ENCODE measurements around the gene NBEA.
A peak's percentile ranks its signal among the peaks of the same experiment; 100 is the strongest.

The NBEA gene

DNA sequence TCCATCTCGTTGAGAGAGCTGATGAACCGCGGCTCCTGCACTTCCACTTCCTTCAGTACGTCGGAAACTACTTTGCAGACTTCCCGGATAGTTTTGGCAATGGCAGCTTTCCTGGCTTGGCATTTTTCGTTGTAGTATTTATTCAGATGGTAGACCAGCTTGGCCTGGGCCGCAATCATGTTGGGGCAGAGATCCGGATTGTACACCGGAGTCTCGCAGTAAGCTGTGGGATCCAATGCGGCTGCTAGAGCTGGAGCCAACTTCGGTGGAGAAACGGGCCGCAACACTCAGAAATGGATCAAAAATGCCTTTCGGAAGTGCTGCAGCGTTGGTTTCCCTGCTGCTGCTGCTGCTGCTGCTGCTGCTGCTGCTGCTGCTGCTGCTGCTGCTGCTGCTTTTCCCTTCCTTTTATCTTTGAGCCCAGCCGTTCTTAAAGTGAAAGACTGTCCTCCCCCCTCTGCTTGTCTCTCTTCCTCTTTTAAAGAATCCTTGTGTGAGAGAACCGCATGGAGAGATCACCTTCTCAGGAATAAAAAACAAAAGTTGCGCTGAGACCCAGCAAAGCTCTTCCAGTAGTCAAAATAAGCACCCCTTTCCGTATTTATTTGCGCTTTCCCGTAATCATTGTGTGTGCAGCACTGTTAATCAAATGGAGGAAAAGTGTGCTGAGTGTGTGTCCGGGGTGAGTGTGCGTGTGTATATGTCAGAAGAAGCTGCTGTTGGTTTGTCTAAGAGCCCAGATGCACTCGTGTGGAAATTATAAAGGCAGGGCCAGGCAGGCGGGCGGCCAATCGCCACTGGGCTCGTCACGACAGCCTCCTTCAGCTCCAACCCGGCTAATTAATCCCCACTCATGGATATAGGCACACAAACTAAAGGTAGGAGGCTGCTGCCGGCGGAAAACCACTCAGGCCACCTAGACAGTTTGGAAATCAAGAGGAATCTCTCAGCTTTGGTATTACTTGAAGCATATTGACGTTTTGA is 534.2 kb downstream of the NBEA start, which contains the start of gene MAB21L1:
Gene MAB21L1, minus strand, starts transcription at position 730 of the 984 bp plus-strand sequence. Its CDS starts 551 bp downstream, at position 179.
- no peak for DNase-seq (ENCODE audit: low read depth)

DNA sequence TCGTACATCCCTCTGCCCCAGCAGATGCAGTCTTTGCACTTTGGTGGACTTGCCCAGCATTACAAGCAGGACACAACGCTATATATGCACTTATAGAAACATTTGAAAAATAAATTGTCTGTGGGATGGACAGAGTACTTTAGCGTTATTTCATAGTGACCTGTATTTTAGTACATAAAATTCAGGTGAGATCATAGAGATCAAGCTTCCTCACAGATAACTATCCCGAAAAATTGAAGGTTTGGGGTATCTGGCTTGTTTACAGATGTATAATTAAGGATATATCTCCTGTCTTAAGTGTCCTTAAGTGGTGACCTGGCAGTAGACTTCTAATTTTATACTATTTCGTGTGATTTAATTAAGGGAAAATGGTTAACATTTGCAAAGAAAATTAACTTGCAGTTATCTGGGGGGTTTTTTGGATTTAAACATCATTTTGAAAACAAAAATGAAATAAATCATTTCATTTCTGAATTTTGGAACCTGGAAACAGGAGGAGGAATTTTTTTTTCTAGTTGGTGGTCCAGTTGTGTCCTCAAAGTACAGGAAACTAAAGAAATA is 535.4 kb downstream of the NBEA start:
- DNase-seq (ENCODE audit: low read depth), result no peak

DNA sequence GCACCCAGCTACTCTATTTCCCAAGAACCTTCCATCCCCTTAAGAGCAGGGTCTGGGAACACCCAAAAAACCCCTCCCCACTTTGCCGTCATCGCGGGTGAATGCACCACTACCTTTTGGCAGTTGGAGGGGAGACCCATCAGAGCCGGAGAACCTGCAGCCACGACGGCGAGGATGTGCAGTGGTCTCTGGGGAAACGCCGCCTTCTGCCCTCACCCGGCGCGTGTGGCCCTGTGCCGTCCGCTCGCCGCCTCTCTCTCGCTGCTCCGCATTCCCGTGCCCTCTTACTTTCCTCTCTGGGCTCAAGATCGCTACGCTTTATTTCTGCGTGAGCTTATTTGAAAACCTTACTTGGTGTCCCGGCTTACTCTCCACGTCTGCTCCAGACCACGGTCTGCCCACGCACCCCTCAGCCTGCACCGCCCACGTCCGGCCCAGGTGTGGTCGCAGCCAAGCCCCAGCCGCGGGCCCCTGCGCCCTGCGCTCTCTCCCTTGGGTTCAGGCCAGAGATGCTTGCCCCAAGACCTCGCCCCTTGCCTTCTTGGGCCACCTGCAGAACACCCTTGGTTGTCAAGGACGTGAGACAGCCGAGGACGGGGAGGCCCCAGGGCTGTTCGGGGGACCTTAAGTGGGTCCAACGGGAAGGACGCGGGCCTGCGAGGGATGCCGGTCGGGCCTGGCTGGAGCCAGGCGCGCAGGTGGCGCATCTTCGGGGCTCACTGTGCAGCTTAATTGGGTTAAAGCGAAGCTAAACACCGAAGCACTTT is 536.4 kb downstream of the NBEA start:
- DNase-seq (ENCODE audit: low read depth), result no peak

GRCh38 chr13:35479038-35479492 is 537.0 kb downstream of the NBEA start:
- no peak for DNase-seq (ENCODE audit: low read depth)

GRCh38 chr13:35479706-35480105 is 537.6 kb downstream of the NBEA start:
- no peak for DNase-seq (ENCODE audit: low read depth)

DNA sequence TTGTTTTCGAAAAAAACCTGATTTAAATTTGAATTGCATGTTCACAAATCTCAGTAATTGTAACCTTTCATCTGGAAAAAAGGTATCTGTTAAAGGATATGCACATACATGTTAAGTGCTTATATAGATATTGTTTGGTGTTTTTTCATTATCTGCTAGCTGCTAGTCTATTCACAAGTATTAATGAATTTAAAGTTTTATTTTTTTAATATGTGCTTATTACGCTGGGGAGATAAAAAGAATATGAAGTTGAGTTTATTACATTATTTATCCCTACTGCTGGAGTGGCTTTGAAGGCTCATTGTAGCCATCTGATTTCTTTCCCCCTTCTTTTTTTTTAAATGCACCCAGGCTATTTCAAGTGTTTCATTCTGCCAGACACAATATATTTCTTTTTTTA is 538.3 kb downstream of the NBEA start:
- no peak for DNase-seq (ENCODE audit: low read depth)

DNA sequence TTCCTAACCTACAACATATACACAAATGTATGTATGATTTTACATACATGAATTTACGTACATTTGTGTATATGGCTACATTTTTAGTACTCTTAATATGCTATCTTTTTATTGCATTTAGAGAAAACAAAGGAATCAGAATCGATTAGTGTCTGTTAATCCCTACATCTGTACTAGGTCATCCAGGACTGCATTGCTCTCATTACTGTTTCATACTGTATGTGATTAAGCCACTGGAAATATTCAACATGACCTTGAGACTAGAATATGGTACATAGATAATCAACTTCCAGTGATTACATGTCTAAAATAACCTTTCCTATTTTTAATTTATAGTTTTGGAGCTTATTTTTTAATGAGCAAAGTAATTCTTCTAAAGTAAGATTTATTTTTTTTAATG is 539.7 kb downstream of the NBEA start:
- no peak for DNase-seq (ENCODE audit: low read depth)

DNA sequence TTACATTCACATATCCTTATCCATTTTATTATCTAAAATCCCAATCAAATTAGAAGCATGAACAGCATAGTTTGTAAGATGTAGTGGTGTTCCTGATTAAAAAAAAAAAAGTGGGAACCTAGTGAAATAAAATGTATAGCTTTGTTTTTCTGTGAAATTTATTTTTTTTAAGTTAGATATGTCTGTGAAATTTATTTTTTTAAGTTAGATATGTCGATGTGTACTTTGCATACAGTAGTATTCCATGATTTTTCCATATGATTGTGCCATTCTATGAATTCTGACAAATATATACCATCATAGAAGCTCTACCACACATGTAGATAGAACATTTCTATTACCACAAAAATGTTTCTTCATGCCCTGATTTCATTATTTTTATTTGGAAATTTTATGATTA is 540.5 kb downstream of the NBEA start:
- DNase-seq (ENCODE audit: low read depth), result no peak

DNA sequence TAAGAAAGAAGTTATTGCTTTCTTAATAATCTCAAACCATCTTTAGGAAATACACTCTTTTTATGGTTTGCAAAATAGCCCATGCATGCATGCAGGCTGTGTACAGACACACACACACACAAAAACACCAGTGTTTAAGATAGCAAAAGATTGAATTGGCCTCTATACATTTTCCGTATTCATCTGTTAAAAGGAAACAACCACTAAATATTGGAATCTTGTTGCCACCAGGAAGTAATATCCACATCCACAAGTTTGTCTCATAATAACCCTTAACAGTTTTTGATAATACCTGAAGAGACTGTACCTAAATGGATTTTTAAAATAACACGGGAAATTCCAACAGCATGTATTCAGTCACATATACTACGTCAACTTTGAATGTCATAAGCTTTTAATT is 541.7 kb downstream of the NBEA start:
- no peak for DNase-seq (ENCODE audit: low read depth)

- DNase-seq (ENCODE audit: low read depth), result no peak
Observed at GRCh38 chr13:35484384-35484783, 542.3 kb downstream of the NBEA start.

DNA sequence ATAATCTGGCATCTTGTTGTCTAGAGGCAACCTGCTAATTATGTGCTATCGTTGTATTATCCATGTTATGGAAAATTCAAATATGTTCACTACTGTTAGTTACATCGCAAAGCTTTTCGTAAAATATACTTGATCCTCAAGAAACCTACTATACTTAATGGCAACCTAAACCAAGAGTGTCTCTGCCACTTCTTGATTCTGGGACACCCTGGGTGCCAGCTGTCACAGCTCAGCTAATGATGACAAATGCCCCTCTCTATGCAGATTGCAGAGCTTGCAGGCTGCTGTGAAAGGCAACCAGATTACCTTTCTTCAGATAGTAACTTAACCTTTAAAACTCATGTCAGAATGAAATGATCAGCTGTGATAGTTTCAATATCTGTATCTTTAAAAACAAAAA is 543.4 kb downstream of the NBEA start:
- no peak for DNase-seq (ENCODE audit: low read depth)

DNA sequence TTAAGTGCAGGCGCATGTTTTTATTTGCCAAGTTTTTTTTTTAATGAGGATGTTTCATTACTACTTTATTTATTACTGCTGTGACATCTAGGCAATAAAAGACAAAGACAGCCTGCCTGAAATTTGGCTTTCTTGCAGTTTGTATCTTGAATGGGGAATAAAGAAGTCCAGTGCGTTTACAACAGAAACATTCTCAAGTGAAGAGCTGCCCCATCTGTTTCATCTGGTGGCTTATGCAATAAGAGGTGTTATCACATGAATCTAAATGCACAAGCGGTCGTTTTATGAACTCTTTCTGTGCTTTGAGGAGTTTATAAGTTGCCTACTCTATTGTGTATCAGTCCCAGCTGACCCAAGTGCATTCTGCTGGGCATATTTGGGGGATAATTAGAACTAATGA is 547.0 kb downstream of the NBEA start:
- peak; percentile 25 for DNase-seq (ENCODE audit: low read depth)

GRCh38 chr13:35496006-35496405 is 553.9 kb downstream of the NBEA start:
- DNase-seq (ENCODE audit: low read depth), result no peak

- no peak for DNase-seq (ENCODE audit: low read depth)
Observed at GRCh38 chr13:35496761-35497386, 554.8 kb downstream of the NBEA start.

- no peak for DNase-seq (ENCODE audit: low read depth)
Observed at GRCh38 chr13:35498231-35498630, 556.2 kb downstream of the NBEA start.

- DNase-seq (ENCODE audit: low read depth), result no peak
Observed at GRCh38 chr13:35499196-35499662, 557.2 kb downstream of the NBEA start.

- no peak for DNase-seq (ENCODE audit: low read depth)
Observed at GRCh38 chr13:35499676-35500075, 557.6 kb downstream of the NBEA start.

DNA sequence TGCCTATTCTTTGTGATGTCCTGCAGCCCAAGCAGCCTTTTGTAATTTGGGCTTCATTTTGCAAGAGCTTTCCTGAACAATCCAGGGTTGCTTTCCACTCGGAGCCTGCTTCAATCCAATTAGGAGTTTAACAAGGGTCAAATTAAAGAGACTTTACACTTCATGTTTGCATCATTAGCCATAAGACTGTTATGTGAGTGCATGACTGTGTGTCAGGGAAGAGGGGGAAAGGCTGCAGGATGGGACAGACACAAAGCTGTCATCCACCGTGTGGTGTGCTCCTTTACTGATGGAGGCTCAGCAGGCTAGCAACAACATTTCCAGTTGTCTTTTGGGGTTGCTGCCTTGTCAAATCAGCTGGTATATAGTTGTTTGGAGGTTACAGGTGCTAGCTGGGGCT is 558.1 kb downstream of the NBEA start:
- no peak for DNase-seq (ENCODE audit: low read depth)

GRCh38 chr13:35501661-35502235 is 559.7 kb downstream of the NBEA start:
- DNase-seq (ENCODE audit: low read depth), result no peak

DNA sequence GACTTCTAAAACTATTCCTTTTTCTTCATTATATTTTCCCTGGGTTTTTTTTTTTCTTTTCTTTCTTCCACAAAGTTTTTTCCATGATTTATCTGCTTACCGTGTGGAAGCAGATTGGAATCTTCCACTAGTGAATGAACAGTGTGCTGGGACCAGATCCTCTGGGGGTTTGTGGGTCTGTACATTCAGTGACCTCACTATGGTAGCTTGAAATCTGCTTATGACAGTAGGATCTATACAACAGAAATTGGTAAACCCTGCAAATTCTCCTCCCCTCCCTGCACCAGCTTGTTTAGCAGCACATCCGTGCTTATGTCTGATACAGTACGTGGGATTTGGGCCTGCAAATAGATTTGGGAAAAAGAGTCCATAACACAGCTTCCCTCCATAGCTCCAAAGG is 560.4 kb downstream of the NBEA start:
- no peak for DNase-seq (ENCODE audit: low read depth)

GRCh38 chr13:35512271-35512920 is 570.3 kb downstream of the NBEA start:
- peak; percentile 75 for DNase-seq (ENCODE audit: low read depth)
